GM12801 (cell line): ENCODE results near the gene JDP2.

Experiments
- TF ChIP-seq, protein P1 (sequence below): IDR thresholded peaks from one replicate; pipeline ENCODE4 v1.5.1; 2011; ENCODE audit warnings: control low read depth; ENCODE audit not compliant: insufficient read length; ENCODE audit errors: extremely low read depth

Gene JDP2

GRCh38 chr14:75432411-75432810, 4.6 kb downstream of the JDP2 start:
- TF ChIP-seq, protein P1, sequence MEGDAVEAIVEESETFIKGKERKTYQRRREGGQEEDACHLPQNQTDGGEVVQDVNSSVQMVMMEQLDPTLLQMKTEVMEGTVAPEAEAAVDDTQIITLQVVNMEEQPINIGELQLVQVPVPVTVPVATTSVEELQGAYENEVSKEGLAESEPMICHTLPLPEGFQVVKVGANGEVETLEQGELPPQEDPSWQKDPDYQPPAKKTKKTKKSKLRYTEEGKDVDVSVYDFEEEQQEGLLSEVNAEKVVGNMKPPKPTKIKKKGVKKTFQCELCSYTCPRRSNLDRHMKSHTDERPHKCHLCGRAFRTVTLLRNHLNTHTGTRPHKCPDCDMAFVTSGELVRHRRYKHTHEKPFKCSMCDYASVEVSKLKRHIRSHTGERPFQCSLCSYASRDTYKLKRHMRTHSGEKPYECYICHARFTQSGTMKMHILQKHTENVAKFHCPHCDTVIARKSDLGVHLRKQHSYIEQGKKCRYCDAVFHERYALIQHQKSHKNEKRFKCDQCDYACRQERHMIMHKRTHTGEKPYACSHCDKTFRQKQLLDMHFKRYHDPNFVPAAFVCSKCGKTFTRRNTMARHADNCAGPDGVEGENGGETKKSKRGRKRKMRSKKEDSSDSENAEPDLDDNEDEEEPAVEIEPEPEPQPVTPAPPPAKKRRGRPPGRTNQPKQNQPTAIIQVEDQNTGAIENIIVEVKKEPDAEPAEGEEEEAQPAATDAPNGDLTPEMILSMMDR = no peak

- TF ChIP-seq, protein P1 = no peak
Observed at GRCh38 chr14:75433631-75434071, 5.8 kb downstream of the JDP2 start.

- TF ChIP-seq, protein P1 = no peak
Observed at GRCh38 chr14:75434138-75434889, 6.5 kb downstream of the JDP2 start.

DNA sequence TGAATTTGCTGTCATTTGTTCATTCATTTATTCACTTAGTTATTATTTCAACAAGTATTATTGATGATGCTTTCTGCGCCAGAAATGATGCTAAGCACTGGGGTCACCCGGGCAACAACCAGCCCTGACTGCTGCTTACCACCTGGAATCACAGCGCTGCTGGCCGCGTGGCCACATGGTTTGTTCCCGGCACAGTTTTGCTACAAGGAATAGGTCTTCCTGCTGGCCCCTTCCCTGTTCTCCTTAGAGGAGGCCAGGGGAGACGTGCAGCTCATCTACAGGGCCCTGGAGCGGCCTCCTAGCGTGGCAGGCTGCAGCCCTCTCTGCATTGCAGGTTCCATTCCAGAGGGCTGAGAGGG, 7.0 kb downstream of the JDP2 start:
- TF ChIP-seq, protein P1 = no peak

- TF ChIP-seq, protein P1 = no peak
Observed at GRCh38 chr14:75435473-75435872, 7.7 kb downstream of the JDP2 start.

- TF ChIP-seq, protein P1 = no peak
Observed at GRCh38 chr14:75437201-75438143, 9.7 kb downstream of the JDP2 start.

DNA sequence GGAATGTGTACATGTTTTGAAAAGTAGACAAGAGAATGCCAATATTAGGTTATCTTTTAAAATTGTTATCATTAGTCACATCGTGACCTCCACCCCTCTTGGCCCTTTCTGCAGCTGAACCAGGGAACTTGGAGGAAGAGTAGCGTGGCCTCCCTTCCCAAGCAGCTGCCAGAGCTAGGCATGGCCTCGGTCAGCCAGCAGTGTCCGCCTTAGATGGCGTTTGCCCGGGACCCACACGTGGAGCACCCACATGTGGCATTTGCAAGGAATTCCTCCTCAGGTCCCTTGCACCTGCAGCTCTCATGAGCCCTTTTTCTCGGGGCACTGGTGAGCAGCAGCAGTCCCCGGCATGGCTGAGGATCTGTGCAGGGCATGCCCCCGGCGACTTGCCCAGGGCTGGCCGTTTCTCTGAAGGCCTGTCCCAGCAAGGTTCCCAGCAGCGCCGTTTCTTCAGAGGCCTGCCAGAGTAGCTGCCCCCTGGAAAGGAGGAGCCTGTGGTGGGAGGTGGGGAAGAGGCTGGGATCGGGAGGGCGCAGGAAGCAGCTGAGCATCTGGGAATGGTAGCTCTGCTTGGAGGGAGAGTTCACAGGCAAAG, 10.8 kb downstream of the JDP2 start:
- TF ChIP-seq, protein P1 = no peak
